ENCODE data around the gene SPO11. TPM values are rescaled to one million over a fixed set of nuclear protein-coding genes. Genes with fewer than 3 reads are reported as not detected.
"Not testable (repeated sequence)": the region's sequence is repeated elsewhere in the genome, so short reads cannot be mapped to it uniquely, and the experiment has no call there.

The SPO11 gene
- total RNA-seq, 2 experiments from 2014 or later = not detected

DNA sequence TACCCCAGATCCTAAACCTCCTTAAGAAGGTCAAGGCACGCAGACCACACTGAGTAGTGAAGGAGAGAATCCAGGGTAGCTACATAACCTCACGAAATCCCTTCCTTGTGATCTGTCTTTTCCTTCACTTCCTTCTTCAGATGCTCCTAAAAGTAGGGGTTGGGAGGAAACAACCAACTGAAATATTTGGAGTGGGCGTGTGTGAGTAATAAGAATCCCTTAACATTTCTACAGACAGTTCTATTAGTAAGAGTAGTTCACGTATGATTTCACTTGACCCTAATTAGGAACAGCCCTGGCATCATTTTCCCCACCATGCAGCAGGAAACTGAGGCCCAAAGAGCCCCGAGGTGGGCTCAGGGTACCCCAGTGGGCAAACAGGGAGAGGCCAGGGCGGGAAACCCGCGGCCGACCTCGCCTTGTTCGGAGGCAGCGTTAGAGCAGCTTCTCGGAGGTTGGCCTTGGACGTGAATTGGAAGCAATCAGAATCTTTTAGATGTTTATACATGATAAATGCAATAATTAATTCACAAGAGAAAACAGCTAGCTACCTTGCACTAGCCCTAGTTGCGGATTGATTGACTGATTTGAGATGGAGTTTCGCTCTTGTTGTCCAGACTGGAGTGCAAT is 20.6 kb downstream of the SPO11 start:
- ATAC-seq (no peak), DNase-seq (no peak)
- Mint-ChIP-seq H3K27me3 (ENCODE audit: low read depth) (no peaks in the 10 kb centered on the region), H3K9me3 (ENCODE audit: insufficient read depth) (no peaks in the 10 kb centered on the region), H3K4me1 (ENCODE audit: low read depth) (peaks cover 25% of the 10 kb centered on the region), H3K36me3 (ENCODE audit: low read depth) (peaks cover 19% of the 10 kb centered on the region), H3K4me3 (peak overlapping the region; percentile 42), H3K27ac (peak overlapping the region; percentile 39)
- POLR2A ChIA-PET = no interaction called here
- CTCF ChIA-PET = interaction anchor here (1.3 to 2.2 kb wide), 9 partner anchors 14 to 800 kb away, joined by 3 to 15 read pairs (median 5); no protein-coding TSS in a partner anchor

DNA sequence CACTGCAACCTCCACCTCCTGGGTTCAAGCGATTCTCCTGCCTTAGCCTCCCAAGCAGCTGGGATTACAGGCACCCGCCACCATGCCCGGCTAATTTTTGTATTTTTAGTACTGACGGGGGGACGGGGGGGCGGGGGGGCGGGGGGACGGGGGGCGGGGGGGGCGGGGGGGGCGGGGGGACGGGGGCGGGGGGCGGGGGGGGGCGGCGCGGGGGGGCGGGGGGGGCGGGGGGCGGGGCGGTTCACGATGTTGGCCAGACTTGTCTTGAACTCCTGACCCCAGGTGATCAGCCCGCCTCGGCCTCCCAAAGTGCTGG is 21.1 kb downstream of the SPO11 start:
- H3K27ac Mint-ChIP-seq = peak overlapping the region; percentile 91
- POLR2A ChIA-PET = not testable (repeated sequence)

DNA sequence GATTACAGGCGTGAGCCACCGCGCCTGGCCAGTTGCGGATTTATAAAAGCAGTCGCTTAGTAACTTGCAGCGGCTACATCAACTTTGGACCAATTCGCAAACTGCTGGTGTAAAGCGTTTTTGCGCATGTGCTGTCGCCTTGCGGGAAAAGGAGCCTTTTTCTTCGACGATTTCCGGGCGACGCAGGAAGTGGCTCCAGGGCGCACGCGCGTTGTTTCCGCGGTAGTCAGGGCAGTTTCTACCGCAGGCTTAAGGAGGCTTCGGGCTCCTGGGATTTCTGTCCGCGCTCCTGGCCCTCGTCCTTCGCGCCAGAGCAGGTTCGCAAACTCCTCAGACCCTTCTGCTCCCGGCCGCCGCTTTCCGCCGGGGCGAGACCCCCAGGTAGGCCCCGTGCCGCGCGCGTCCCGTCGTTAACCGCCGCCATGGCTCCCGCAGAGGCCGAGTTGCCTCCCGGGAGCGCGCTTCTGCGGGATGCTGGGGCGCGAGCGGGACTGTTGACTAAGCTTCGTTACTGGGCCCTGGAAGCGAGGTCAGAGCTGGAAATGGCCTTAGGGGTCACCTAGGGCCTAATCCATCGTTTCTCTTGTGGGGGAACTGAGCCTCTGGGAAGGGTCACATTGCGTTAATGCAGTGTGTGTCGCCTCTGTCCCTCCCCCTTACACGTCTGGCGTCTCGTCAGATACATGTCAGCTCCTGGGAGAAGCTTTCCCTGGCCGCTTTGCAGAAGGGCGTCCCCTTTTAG is 21.6 kb downstream of the SPO11 start, which contains the start of gene RAE1:
TSS of gene RAE1 (plus strand) at position 214 of the 742 bp plus-strand sequence. CDS start 2,784 bp downstream, outside the sequence.
- Mint-ChIP-seq H3K27ac (peak within 1 kb of the TSS; percentile 91), H3K9me3 (ENCODE audit: insufficient read depth) (no peaks in the 10 kb centered on the region), H3K36me3 (ENCODE audit: low read depth) (peaks cover 26% of the 10 kb centered on the region), H3K27me3 (ENCODE audit: low read depth) (no peaks in the 10 kb centered on the region), H3K4me1 (ENCODE audit: low read depth) (peaks cover 25% of the 10 kb centered on the region), H3K4me3 (peak within 1 kb of the TSS; percentile 95)
- ChIA-PET CTCF (interaction anchor here (1.4 to 2.2 kb wide), 5 partner anchors 9 to 261 kb away, joined by 3 to 5 read pairs (median 3); no protein-coding TSS in a partner anchor), POLR2A (interaction anchor here (0.6 to 1.5 kb wide), 3 partner anchors 28 to 46 kb away, joined by 3 to 5 read pairs (median 3); partner anchors contain the start of gene RBM38)
- DNase-seq (peak; percentile 94), ATAC-seq (peak; percentile 87)

More for the DNA sequence above, 21.1 kb downstream of the SPO11 start:
- ATAC-seq; H3K27me3 Mint-ChIP-seq (ENCODE audit: low read depth); H3K9me3 Mint-ChIP-seq (ENCODE audit: insufficient read depth); DNase-seq: not testable (repeated sequence)
- CTCF ChIA-PET = interaction anchor here (1.4 to 2.2 kb wide), 3 partner anchors 148 to 261 kb away, joined by 3 to 5 read pairs (median 4); no protein-coding TSS in a partner anchor
- Mint-ChIP-seq H3K36me3 (ENCODE audit: low read depth) (peaks cover 22% of the 10 kb centered on the region), H3K4me3 (peak overlapping the region; percentile 95), H3K4me1 (ENCODE audit: low read depth) (peaks cover 25% of the 10 kb centered on the region)

DNA sequence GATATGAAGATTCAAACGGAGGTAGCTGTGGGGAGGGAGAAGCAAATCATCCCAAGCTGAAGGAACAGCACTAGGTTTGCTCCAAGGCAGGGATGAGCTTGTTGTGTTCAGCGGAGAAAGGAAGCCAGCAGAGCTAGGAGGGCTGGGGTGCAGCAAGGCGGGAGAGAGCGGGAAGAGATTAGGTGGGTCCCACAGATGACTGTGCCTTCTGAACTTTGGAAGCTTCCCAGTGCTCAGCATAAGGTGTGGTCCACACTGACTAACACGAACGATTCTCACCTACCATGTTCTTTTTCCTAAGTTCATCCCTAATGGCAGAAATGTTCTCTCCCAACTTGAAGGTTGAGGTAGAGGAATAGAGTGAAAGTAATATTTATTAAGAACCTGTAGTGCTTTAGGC is 22.7 kb downstream of the SPO11 start:
- peaks cover 25% of the 10 kb centered on the region for H3K4me1 Mint-ChIP-seq (ENCODE audit: low read depth)
- POLR2A ChIA-PET = interaction anchor here (1.5 kb wide), 1 partner anchor 39 kb away, joined by 5 read pairs; the partner anchor contains the start of gene RBM38
- H3K9me3 Mint-ChIP-seq (ENCODE audit: insufficient read depth) = no peaks in the 10 kb centered on the region
- ATAC-seq = no peak
- no peaks in the 10 kb centered on the region for H3K27me3 Mint-ChIP-seq (ENCODE audit: low read depth)
- CTCF ChIA-PET = interaction anchor here (1.3 to 1.8 kb wide), 3 partner anchors 8 to 244 kb away, joined by 3 to 4 read pairs (median 3); no protein-coding TSS in a partner anchor
- peaks cover 30% of the 10 kb centered on the region for H3K36me3 Mint-ChIP-seq (ENCODE audit: low read depth)
- no peak for DNase-seq
- H3K27ac Mint-ChIP-seq = peak overlapping the region; percentile 91
- peak overlapping the region; percentile 95 for H3K4me3 Mint-ChIP-seq

DNA sequence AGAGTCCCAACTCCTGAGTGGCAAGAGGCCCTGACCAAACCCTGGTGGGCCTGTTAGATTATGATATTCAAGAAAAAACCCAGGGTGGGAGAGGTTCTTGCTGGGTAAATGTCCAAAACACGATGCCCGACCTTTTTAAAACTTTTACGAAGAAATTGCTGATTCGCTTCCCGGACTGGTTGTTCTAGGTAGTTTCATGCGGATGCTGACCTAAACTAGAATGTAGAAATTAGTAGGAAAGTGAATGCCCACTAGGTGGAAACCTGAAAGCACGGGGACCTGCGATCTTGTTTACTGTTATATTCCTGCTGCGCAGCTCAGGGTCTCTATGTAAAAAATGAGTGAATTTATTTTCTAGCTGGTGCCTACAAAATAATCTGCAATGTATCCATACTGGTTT is 23.7 kb downstream of the SPO11 start:
- no peaks in the 10 kb centered on the region for H3K27me3 Mint-ChIP-seq (ENCODE audit: low read depth)
- H3K4me1 Mint-ChIP-seq (ENCODE audit: low read depth) = peaks cover 25% of the 10 kb centered on the region
- no peak for ATAC-seq
- no peaks in the 10 kb centered on the region for H3K9me3 Mint-ChIP-seq (ENCODE audit: insufficient read depth)
- DNase-seq = no peak
- no peak overlapping the region for H3K27ac Mint-ChIP-seq
- ChIA-PET POLR2A (interaction anchor here (0.9 kb wide), 1 partner anchor 39 kb away, joined by 3 read pairs; no protein-coding TSS in a partner anchor), CTCF (interaction anchor here (0.8 to 1.3 kb wide), 2 partner anchors 9 to 145 kb away, joined by 3 to 4 read pairs; no protein-coding TSS in a partner anchor)
- H3K4me3 Mint-ChIP-seq = no peak overlapping the region
- H3K36me3 Mint-ChIP-seq (ENCODE audit: low read depth) = peaks cover 30% of the 10 kb centered on the region

DNA sequence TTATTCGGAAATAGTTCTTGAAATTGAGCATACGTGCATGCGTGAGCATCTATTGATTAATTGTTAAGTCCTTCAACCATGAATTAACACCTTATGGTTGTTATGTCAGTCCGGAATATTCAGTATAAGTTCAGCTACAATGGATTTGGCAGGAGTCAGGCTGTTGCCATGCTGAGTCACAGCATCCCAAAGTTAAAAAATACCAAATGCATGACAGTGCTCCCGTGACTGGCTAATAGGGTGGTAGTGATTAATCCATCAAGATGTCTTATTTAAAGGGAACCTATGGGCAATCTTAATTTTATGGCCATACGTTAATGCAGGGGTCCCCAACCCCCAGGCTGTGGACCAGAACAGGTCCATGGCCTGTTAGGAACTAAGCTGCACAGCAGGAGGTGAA is 31.9 kb downstream of the SPO11 start:
- ATAC-seq = no peak
- Mint-ChIP-seq H3K36me3 (ENCODE audit: low read depth) (peaks cover 22% of the 10 kb centered on the region), H3K27me3 (ENCODE audit: low read depth) (no peaks in the 10 kb centered on the region), H3K4me1 (ENCODE audit: low read depth) (no peaks in the 10 kb centered on the region), H3K4me3 (no peak overlapping the region), H3K27ac (no peak overlapping the region), H3K9me3 (ENCODE audit: insufficient read depth) (no peaks in the 10 kb centered on the region)
- ChIA-PET POLR2A (no interaction called here), CTCF (interaction anchor here (1.4 to 4.2 kb wide), 2 partner anchors 15 to 21 kb away, joined by 3 to 23 read pairs; no protein-coding TSS in a partner anchor)
- peak; percentile 1 for DNase-seq

DNA sequence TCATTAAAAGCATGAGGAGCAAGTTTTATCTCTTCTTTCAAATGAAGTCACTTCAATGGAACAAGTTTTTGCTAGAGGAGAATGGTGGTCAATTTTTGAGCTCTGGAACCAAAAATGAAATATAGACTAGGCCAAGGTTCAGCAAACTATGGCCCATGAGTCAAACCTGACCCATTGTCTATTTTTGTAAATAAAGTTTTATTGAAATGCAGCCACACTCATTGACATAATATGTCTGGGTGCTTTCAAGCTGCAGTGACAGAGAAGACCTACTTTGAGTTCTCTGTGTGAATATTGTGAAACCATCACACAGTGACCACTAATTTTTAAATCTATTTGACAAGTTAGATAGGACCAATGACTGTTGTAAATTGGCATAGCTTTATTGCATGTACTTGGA is 34.8 kb downstream of the SPO11 start:
- ATAC-seq (no peak), DNase-seq (peak; percentile 16)
- ChIA-PET CTCF (interaction anchor here (0.9 kb wide), 1 partner anchor 134 kb away, joined by 3 read pairs; no protein-coding TSS in a partner anchor), POLR2A (no interaction called here)
- no peaks in the 10 kb centered on the region for H3K4me1 Mint-ChIP-seq (ENCODE audit: low read depth)
- no peak overlapping the region for H3K27ac Mint-ChIP-seq
- H3K9me3 Mint-ChIP-seq (ENCODE audit: insufficient read depth) = no peaks in the 10 kb centered on the region
- peaks cover 39% of the 10 kb centered on the region for H3K36me3 Mint-ChIP-seq (ENCODE audit: low read depth)
- no peaks in the 10 kb centered on the region for H3K27me3 Mint-ChIP-seq (ENCODE audit: low read depth)
- no peak overlapping the region for H3K4me3 Mint-ChIP-seq

DNA sequence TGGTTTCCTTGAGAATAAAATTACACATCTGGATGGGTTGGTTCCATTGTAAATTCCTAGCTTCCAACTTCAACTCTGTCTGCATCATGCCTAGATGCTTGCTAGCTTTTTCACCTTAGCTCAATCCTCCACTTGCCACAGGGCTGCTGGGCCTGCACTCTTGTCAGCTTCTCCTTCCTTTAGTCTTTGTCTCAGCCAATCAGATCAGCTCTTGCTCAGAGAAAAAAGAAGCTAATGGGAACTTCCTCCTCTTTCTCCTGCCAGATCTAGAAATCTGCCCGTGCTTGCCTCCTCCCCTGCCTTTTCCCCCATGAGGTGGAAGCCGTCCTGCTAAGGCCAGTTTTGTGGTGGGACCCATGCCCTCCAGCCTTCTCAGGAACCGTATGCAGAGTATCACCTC is 40.0 kb downstream of the SPO11 start:
- Mint-ChIP-seq H3K4me3 (no peak overlapping the region), H3K36me3 (ENCODE audit: low read depth) (peaks cover 65% of the 10 kb centered on the region), H3K9me3 (ENCODE audit: insufficient read depth) (no peaks in the 10 kb centered on the region), H3K27me3 (ENCODE audit: low read depth) (no peaks in the 10 kb centered on the region), H3K4me1 (ENCODE audit: low read depth) (peaks cover 11% of the 10 kb centered on the region), H3K27ac (peak overlapping the region; percentile 17)
- ChIA-PET POLR2A (no interaction called here), CTCF (interaction anchor here (1.2 kb wide), 1 partner anchor 23 kb away, joined by 5 read pairs; no protein-coding TSS in a partner anchor)
- DNase-seq = no peak
- no peak for ATAC-seq

DNA sequence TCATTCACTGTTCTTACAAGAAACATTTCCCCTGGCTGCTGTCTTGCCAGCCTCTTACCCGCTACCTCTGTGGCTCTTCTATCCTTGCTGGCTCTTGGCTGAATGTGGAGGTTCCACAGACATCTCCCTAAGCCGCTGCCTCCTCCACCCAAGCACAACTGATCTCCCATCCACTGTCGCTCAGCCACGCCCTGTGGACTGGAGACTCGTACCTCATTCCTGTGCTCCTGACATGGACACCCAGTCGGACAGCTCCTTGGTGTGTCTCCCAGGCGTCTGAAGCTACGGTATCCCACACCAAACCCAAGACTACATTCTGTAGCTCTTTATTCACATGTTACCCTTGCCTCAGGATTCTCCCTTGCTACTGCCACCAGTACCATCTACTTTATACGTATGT is 40.7 kb downstream of the SPO11 start:
- Mint-ChIP-seq H3K4me3 (no peak overlapping the region), H3K4me1 (ENCODE audit: low read depth) (peaks cover 15% of the 10 kb centered on the region), H3K9me3 (ENCODE audit: insufficient read depth) (no peaks in the 10 kb centered on the region), H3K36me3 (ENCODE audit: low read depth) (peaks cover 71% of the 10 kb centered on the region), H3K27me3 (ENCODE audit: low read depth) (no peaks in the 10 kb centered on the region), H3K27ac (peak overlapping the region; percentile 10)
- ChIA-PET CTCF (interaction anchor here (1.2 kb wide), 1 partner anchor 24 kb away, joined by 5 read pairs; no protein-coding TSS in a partner anchor), POLR2A (no interaction called here)
- no peak for ATAC-seq
- no peak for DNase-seq

DNA sequence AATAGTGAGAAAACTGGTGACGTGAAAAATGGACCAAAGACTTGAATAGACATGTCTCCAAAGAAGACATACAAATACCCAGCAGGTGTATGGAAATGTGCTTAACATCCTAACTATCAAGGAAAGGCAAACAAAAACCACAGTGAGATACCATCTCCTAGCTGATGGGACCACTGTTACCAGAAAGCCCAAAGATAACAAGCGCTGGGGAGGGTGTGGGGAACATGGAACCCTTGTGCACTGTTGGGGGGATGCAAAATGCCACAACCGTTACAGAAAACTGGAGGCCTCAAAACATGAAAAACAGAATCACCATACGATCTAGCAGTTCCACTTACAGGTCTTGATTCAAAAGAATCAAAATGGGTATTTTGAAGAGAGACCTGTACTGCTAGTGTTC is 41.8 kb downstream of the SPO11 start:
- Mint-ChIP-seq H3K4me3 (no peak overlapping the region), H3K9me3 (ENCODE audit: insufficient read depth) (no peaks in the 10 kb centered on the region), H3K27ac (no peak overlapping the region), H3K36me3 (ENCODE audit: low read depth) (peaks cover 73% of the 10 kb centered on the region), H3K4me1 (ENCODE audit: low read depth) (peaks cover 18% of the 10 kb centered on the region), H3K27me3 (ENCODE audit: low read depth) (no peaks in the 10 kb centered on the region)
- DNase-seq (no peak), ATAC-seq (no peak)
- ChIA-PET CTCF (no interaction called here), POLR2A (no interaction called here)

DNA sequence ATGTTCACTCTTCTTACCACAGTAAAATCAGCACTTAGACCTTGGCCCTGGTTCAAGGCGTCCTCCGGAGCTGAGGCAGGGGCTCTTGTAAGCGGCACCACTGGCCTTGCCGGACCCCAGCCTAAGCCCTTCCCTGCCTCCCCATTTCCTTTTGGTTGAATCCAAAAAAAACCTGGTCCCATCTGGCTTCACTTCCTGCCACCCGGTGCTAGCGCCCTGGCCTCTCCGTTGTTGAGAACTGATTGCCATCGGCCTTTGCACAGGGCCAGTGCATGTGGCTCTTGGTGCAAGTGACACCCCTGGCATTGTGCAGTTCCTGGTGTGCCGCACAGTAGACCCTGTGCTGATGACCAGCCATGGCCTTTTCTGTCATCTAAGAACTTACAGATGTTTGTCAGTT is 42.6 kb downstream of the SPO11 start:
- H3K4me1 Mint-ChIP-seq (ENCODE audit: low read depth) = peaks cover 18% of the 10 kb centered on the region
- no peak for ATAC-seq
- H3K4me3 Mint-ChIP-seq = no peak overlapping the region
- H3K27ac Mint-ChIP-seq = no peak overlapping the region
- ChIA-PET CTCF (no interaction called here), POLR2A (no interaction called here)
- no peaks in the 10 kb centered on the region for H3K27me3 Mint-ChIP-seq (ENCODE audit: low read depth)
- no peaks in the 10 kb centered on the region for H3K9me3 Mint-ChIP-seq (ENCODE audit: insufficient read depth)
- H3K36me3 Mint-ChIP-seq (ENCODE audit: low read depth) = peaks cover 72% of the 10 kb centered on the region
- no peak for DNase-seq

Data from activated CD8-positive, alpha-beta T cell treated with anti-CD3 and anti-CD28 coated beads, Interleukin-2, amount 10 ng/mL, durations not matched to agents 7 days and 5 days (primary cell).